ENCODE measurements around the gene CDK16. TPM values are rescaled to one million over a fixed set of nuclear protein-coding genes. Genes with fewer than 3 reads are reported as not detected.
A peak's percentile ranks its signal among the peaks of the same experiment; 100 is the strongest.

The CDK16 gene
- total RNA-seq, 6 experiments from 2014 or later: 14.6 to 37.4 (median 29.5) TPM

DNA sequence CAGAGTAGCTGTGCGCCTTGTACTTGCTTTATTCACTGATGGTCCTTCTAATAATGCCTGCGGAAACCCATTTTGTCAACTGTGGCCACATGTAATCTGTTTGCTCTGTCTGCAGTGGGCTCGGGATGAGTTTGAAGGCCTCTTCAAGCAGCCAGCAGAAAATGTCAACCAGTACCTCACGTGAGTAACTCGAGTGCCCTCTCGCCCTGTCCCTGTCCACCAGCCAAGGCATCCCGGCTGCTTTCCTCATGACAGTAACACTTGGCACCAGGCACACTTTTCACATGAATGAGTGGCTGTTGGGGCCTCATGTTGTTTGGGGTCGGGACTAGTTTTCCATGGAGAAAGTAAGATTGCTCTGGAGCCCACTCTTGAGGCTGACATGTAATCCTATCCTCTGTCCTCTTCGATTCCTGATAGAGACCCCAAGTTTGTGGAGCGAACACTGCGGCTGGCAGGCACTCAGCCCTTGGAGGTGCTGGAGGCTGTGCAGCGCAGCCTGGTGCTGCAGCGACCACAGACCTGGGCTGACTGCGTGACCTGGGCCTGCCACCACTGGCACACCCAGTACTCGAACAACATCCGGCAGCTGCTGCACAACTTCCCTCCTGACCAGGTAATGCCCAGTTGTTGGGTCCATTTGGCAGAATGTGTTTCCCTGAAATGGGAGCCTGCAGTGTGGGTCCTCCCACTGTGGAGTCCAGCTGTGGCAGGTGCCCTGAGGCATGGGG is 8.8 kb upstream of the CDK16 start:
- TF ChIP-seq CTCF (IDR thresholded peaks at IDR 0.05) (no peak), POLR2A (IDR thresholded peaks at IDR 0.05) (no peak)
- H3K4me1 ChIP-seq: no peaks in the 10 kb centered on the region
- no peak overlapping the region for H3K27ac ChIP-seq
- intact Hi-C loops (cut with DNase I): no loop called here
- H3K9me3 ChIP-seq: no peaks in the 10 kb centered on the region
- peak in 1 of 3 donors; percentile 29 for DNase-seq
- no peak for ATAC-seq
- H3K36me3 ChIP-seq: peaks cover 4 to 94% (median 48%) of the 10 kb centered on the region in 4 donors
- no peak overlapping the region for H3K4me3 ChIP-seq
- WGBS (ENCODE audit: insufficient coverage, low coverage, low lambda C conversion rate, missing lambda C conversion rate): 85% methylated on average over 10 of the region's 16 CpGs
- no peaks in the 10 kb centered on the region for H3K27me3 ChIP-seq

DNA sequence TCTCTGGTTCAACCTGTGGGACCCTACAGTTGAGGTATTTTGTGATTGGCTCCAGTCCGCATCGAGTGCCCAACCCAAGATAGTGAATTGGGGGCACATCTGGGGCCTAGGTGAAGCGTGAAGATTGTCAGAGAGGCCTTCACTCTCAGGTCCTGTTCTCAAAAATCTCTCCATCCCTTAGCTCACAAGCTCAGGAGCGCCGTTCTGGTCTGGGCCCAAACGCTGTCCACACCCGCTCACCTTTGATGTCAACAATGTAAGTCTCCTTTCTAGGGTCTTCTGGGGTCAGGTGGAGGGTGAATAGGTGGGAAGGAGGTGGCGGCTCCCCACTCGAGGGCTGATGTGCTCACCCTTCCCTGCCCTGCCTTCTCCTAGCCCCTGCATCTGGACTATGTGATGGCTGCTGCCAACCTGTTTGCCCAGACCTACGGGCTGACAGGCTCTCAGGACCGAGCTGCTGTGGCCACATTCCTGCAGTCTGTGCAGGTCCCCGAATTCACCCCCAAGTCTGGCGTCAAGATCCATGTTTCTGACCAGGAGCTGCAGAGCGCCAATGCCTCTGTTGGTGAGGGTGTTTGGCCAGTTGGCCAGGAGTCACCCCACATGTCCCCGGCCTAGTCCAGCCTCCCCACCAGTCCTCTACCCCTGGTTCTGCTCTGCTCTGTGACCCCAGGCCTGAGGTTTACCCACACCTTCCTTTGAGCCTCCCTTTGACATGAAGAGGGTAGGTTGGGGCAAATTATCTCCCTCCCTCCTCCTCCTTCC is 7.6 kb upstream of the CDK16 start:
- Histone ChIP-seq H3K4me1 (no peaks in the 10 kb centered on the region), H3K36me3 (peaks cover 4 to 94% (median 49%) of the 10 kb centered on the region in 4 donors), H3K27ac (no peak overlapping the region), H3K27me3 (no peaks in the 10 kb centered on the region), H3K9me3 (no peaks in the 10 kb centered on the region), H3K4me3 (no peak overlapping the region)
- TF ChIP-seq CTCF (IDR thresholded peaks at IDR 0.05): no peak
- TF ChIP-seq POLR2A (IDR thresholded peaks at IDR 0.05): no peak
- 83% methylated on average over 2 of the region's 15 CpGs for WGBS (ENCODE audit: insufficient coverage, low coverage, low lambda C conversion rate, missing lambda C conversion rate)
- intact Hi-C loops (cut with DNase I): no loop called here
- DNase-seq (peak in 1 of 3 donors; percentile 23), ATAC-seq (no peak)

GRCh38 chrX:47212381-47213293 is 5.8 kb upstream of the CDK16 start:
- intact Hi-C loops (cut with DNase I): no loop called here
- Histone ChIP-seq H3K36me3 (peaks cover 4 to 79% (median 37%) of the 10 kb centered on the region in 4 donors), H3K27me3 (no peaks in the 10 kb centered on the region), H3K9me3 (no peaks in the 10 kb centered on the region), H3K27ac (no peak overlapping the region), H3K4me1 (peaks cover 0 to 6% (median 0%) of the 10 kb centered on the region in 4 donors), H3K4me3 (no peak overlapping the region)
- 92% methylated on average over 9 of the region's 12 CpGs for WGBS (ENCODE audit: insufficient coverage, low coverage, low lambda C conversion rate, missing lambda C conversion rate)
- ATAC-seq (no peak), DNase-seq (peak in 1 of 3 donors; percentile 12)
- TF ChIP-seq CTCF (IDR thresholded peaks at IDR 0.05) (no peak), POLR2A (IDR thresholded peaks at IDR 0.05) (no peak)

DNA sequence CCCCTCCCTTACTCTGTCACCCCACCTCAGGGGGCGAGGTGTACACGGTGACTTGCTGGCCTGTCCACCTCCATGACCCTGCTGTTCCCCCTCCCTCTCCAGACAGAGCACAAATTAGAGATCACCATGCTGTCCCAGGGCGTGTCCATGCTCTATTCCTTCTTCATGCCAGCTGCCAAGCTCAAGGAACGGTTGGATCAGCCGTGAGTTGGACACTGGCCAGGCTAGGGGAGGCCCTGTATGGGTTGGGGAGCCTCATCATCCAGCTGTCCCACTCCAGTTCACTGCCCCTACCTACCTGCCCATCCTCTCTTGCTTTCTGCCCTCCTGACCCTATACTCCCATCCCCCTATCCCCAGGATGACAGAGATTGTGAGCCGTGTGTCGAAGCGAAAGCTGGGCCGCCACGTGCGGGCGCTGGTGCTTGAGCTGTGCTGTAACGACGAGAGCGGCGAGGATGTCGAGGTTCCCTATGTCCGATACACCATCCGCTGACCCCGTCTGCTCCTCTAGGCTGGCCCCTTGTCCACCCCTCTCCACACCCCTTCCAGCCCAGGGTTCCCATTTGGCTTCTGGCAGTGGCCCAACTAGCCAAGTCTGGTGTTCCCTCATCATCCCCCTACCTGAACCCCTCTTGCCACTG is 3.9 kb upstream of the CDK16 start:
- H3K4me3 ChIP-seq: no peak overlapping the region
- H3K27ac ChIP-seq: no peak overlapping the region
- ATAC-seq (no peak), DNase-seq (peak in 1 of 3 donors; percentile 57)
- H3K4me1 ChIP-seq: peaks cover 0 to 6% (median 0%) of the 10 kb centered on the region in 4 donors
- H3K36me3 ChIP-seq: peaks cover 4 to 63% (median 32%) of the 10 kb centered on the region in 4 donors
- no peaks in the 10 kb centered on the region for H3K9me3 ChIP-seq
- no peaks in the 10 kb centered on the region for H3K27me3 ChIP-seq
- intact Hi-C loops (cut with DNase I): no loop called here
- TF ChIP-seq CTCF (IDR thresholded peaks at IDR 0.05) (no peak), POLR2A (IDR thresholded peaks at IDR 0.05) (no peak)
- 89% methylated on average over 8 of the region's 20 CpGs for WGBS (ENCODE audit: insufficient coverage, low coverage, low lambda C conversion rate, missing lambda C conversion rate)
